SU-DHL-6 (cell line): Measurements from ENCODE around the gene MBP.

ENCODE experiments used
- H2AFZ ChIP-seq: fragments of 200-600 bp; sonication (generic); 2 replicates; pipeline ENCODE4 v1.6.1; 2014; ENCODE audit warnings: low read depth, mild to moderate bottlenecking, moderate library complexity, mixed read lengths, antibody characterized with exemption, low read length; ENCODE audit not compliant: severe bottlenecking
- H3F3A ChIP-seq: fragments of 200-600 bp; shearing (Covaris generic); 2 replicates; pipeline ENCODE4 v1.6.0; 2016; ENCODE audit warnings: antibody characterized with exemption, mild to moderate bottlenecking; ENCODE audit not compliant: insufficient read depth
- H3K27ac ChIP-seq: fragments of 200-600 bp; sonication (generic); 2 replicates; pipeline ENCODE4 v1.5.1; 2016; ENCODE audit warnings: low read depth, mild to moderate bottlenecking, low read length, moderate library complexity, mixed read lengths
- H3K27me3 ChIP-seq: fragments of 200-600 bp; sonication (generic), shearing (Covaris generic); 2 replicates; pipeline ENCODE4 v1.6.0; 2014; ENCODE audit warnings: mild to moderate bottlenecking, low read length
- H3K36me3 ChIP-seq: fragments of 200-600 bp; sonication (generic); 2 replicates; pipeline ENCODE4 v1.6.1; 2014; ENCODE audit warnings: mild to moderate bottlenecking, low read length, mixed read lengths
- H3K4me2 ChIP-seq: fragments of 300-600, 200-600 bp; shearing (Covaris generic), sonication (generic); 2 replicates; pipeline ENCODE4 v1.6.0; 2014; ENCODE audit warnings: low read length, low read depth, mild to moderate bottlenecking; ENCODE audit not compliant: poor library complexity, severe bottlenecking
- H3K4me3 ChIP-seq: fragments of 200-600 bp; sonication (generic); 2 replicates; pipeline ENCODE4 v1.5.1; 2014; ENCODE audit warnings: antibody characterized with exemption, low read length, mild to moderate bottlenecking, mixed read lengths; ENCODE audit not compliant: insufficient read depth, poor library complexity, severe bottlenecking
- H3K79me2 ChIP-seq: fragments of 200-600 bp; sonication (generic); 2 replicates; pipeline ENCODE4 v1.6.1; 2014; ENCODE audit warnings: mild to moderate bottlenecking, low read length, moderate library complexity; ENCODE audit not compliant: insufficient read depth
- H3K9ac ChIP-seq: fragments of 200-600 bp; sonication (generic); 2 replicates; pipeline ENCODE4 v1.7.0; 2014; ENCODE audit warnings: mild to moderate bottlenecking, low read length
- H3K9me2 ChIP-seq: fragments of 200-600 bp; sonication (generic); replicated peaks from 2 replicates; pipeline ENCODE4 v1.6.1; 2014; ENCODE audit warnings: low read length; ENCODE audit not compliant: insufficient read depth
- H3K9me3 ChIP-seq: fragments of 200-600 bp; sonication (generic); 2 replicates; pipeline ENCODE4 v1.6.1; 2014; ENCODE audit warnings: low read length, mixed read lengths; ENCODE audit not compliant: insufficient read depth
- H4K20me1 ChIP-seq: fragments of 200-600 bp; sonication (generic); 2 replicates; pipeline ENCODE4 v1.6.1; 2014; ENCODE audit warnings: low read depth, mild to moderate bottlenecking, antibody characterized with exemption, low read length, moderate library complexity, mixed read lengths
- EZH2phosphoT487 ChIP-seq: fragments of 200-600 bp; sonication (generic), shearing (Covaris generic); conservative IDR thresholded peaks from 2 replicates; pipeline ENCODE4 v1.6.1; 2018; ENCODE audit warnings: mild to moderate bottlenecking, antibody characterized with exemption, low read length, moderate library complexity, mixed read lengths
- TF ChIP-seq, protein P1 (sequence below): fragments of 200-600 bp; sonication (generic); IDR thresholded peaks from one replicate; pipeline ENCODE4 v1.5.1; 2017; ENCODE audit warnings: antibody characterized with exemption, mild to moderate bottlenecking, low read length, moderate library complexity; ENCODE audit not compliant: insufficient read depth, poor library complexity, severe bottlenecking

The MBP gene

DNA sequence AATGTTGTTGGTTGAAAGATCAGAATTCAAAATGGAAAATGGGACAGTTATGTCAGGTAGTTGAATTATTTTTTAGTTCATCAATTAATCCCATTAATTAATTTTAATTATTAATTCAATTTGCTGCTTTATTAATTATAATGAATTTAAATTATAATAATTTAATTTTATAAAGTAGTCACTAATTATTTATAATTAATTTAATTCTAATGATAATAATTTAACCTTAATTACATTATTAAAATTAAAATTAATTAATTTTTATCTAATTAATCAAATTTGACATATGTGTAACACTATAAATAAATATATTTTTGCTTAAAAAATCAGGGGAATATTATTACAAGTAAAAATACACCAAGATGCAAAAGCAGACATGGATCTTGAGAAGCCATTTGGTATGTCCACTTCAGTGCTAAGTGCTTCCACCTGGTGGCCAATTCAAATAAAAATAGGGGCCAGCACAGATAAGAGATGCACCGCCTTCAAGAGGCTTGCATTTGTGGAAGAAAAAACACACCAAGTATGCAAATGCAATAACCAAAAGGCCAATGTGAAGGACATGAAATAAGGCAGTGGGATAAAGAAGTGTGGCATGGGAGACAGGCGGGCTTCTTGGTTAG, 73.2 kb downstream of the MBP start:
- H3K79me2 ChIP-seq, result peaks cover 12% of the 10 kb centered on the region; the same call in 1 of the 2 replicates
- H3K36me3 ChIP-seq, result peaks cover 7% of the 10 kb centered on the region
- H3K9ac ChIP-seq, result no peak overlapping the region
- H2AFZ ChIP-seq, result no peak overlapping the region
- peak overlapping the region; percentile 97; the same call in 1 of the 2 replicates for H3K27ac ChIP-seq
- no peaks in the 10 kb centered on the region for H4K20me1 ChIP-seq
- no peaks in the 10 kb centered on the region for H3K9me2 ChIP-seq
- TF ChIP-seq EZH2phosphoT487, result no peak
- TF ChIP-seq, protein P1, sequence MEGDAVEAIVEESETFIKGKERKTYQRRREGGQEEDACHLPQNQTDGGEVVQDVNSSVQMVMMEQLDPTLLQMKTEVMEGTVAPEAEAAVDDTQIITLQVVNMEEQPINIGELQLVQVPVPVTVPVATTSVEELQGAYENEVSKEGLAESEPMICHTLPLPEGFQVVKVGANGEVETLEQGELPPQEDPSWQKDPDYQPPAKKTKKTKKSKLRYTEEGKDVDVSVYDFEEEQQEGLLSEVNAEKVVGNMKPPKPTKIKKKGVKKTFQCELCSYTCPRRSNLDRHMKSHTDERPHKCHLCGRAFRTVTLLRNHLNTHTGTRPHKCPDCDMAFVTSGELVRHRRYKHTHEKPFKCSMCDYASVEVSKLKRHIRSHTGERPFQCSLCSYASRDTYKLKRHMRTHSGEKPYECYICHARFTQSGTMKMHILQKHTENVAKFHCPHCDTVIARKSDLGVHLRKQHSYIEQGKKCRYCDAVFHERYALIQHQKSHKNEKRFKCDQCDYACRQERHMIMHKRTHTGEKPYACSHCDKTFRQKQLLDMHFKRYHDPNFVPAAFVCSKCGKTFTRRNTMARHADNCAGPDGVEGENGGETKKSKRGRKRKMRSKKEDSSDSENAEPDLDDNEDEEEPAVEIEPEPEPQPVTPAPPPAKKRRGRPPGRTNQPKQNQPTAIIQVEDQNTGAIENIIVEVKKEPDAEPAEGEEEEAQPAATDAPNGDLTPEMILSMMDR, result peak; percentile 78
- H3K9me3 ChIP-seq, result no peaks in the 10 kb centered on the region
- H3K4me3 ChIP-seq, result no peak overlapping the region
- no peaks in the 10 kb centered on the region for H3K27me3 ChIP-seq
- no peak overlapping the region for H3K4me2 ChIP-seq
- peaks cover 67% of the 10 kb centered on the region for H3F3A ChIP-seq

DNA sequence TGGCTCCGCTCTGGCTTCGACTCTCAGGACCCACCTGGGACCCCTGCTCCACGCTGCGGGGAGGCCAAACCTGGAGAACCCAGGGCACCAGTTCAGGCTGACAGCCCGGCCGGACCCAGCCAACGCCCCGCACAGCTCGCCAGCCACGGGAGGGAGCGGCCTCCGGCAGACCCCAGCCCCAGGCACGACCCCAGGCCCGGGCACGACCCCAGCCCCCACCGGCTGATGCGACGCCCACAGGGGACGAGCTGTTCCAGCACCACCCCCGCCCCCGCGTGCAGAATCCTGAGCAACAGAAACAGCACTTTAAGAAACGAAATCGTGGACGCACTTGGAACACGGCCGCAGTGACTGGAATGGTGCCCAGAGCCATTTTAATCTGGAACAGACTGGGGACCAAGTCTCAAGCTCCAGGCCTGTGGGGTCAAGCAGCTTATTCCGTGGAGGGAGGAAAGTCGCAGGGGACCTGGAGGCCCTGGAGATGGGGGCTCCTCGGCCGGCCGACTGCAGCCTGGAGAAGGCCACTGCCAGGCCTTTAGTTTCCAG, 74.2 kb downstream of the MBP start:
- Histone ChIP-seq H3K4me2 (no peak overlapping the region), H3K27me3 (no peaks in the 10 kb centered on the region), H3K9ac (no peak overlapping the region), H3F3A (peaks cover 68% of the 10 kb centered on the region), H3K79me2 (peaks cover 17% of the 10 kb centered on the region; the same call in 1 of the 2 replicates), H4K20me1 (no peaks in the 10 kb centered on the region), H3K36me3 (peaks cover 7% of the 10 kb centered on the region), H3K27ac (no peak overlapping the region), H3K9me2 (no peaks in the 10 kb centered on the region), H2AFZ (no peak overlapping the region), H3K4me3 (no peak overlapping the region), H3K9me3 (no peaks in the 10 kb centered on the region)
- TF ChIP-seq, protein P1, result no peak
- no peak for TF ChIP-seq EZH2phosphoT487

- Histone ChIP-seq H4K20me1 (no peaks in the 10 kb centered on the region), H3K9me2 (no peaks in the 10 kb centered on the region), H3K9me3 (no peaks in the 10 kb centered on the region), H3K9ac (peak overlapping the region; percentile 61), H3K4me2 (peak overlapping the region; percentile 78), H3F3A (peaks cover 68% of the 10 kb centered on the region), H3K36me3 (peaks cover 7% of the 10 kb centered on the region), H3K4me3 (no peak overlapping the region), H3K27ac (peak overlapping the region; percentile 97), H2AFZ (no peak overlapping the region), H3K27me3 (no peaks in the 10 kb centered on the region), H3K79me2 (peaks cover 23% of the 10 kb centered on the region; the same call in 1 of the 2 replicates)
- TF ChIP-seq, protein P1, result no peak
- no peak for TF ChIP-seq EZH2phosphoT487
Observed at GRCh38 chr18:77057006-77057395, 75.6 kb downstream of the MBP start.
